ENCODE measurements around the gene TENM4. TPM values are rescaled to one million over a fixed set of nuclear protein-coding genes. Genes with fewer than 3 reads are reported as not detected.

The TENM4 gene
- total and polyA plus RNA-seq, 10 of the 15 experiments (the other 5 are each of a cell fraction or from before 2014, with no cell fraction given) = 0.03 to 0.12 (median 0.06) TPM; not detected in 7

- peaks cover 0 to 2% of the 10 kb centered on the region in 2 experiments; a peak in 2 of 4 replicates for H3K27me3 ChIP-seq (replicated peaks in 1 of 2; ENCODE audit: control insufficient read depth in 2 of 2, insufficient read depth in 2 of 2, low read length in 1 of 2)
- H2AFZ ChIP-seq (ENCODE audit: control insufficient read depth, low read depth, low read length) = no peak overlapping the region
- no peaks in the 10 kb centered on the region for H3K36me3 ChIP-seq (ENCODE audit: control insufficient read depth in 2 of 2, insufficient read depth in 2 of 2, low read length in 1 of 2)
- H3K79me2 ChIP-seq (ENCODE audit: control insufficient read depth, insufficient read depth, low read length) = no peaks in the 10 kb centered on the region
- H3K4me2 ChIP-seq (ENCODE audit: control insufficient read depth, insufficient read depth) = no peak overlapping the region
- H3K4me3 ChIP-seq = no peak overlapping the region
- no peaks in the 10 kb centered on the region for H4K20me1 ChIP-seq (ENCODE audit: control insufficient read depth, insufficient read depth)
- FAIRE-seq (no peak), DNase-seq (ENCODE audit: low read depth, low spot score) (no peak), ATAC-seq (no peak)
- no peak overlapping the region for H3K9ac ChIP-seq (ENCODE audit: control insufficient read depth, insufficient read depth, low read length)
- no peaks in the 10 kb centered on the region for H3K4me1 ChIP-seq (ENCODE audit: control insufficient read depth, insufficient read depth, low read length)
- no peak overlapping the region for H3K27ac ChIP-seq (ENCODE audit: control insufficient read depth, insufficient read depth)
- ChIA-PET POLR2A (no interaction called here), CTCF (interaction anchor here (1.3 kb wide), 1 partner anchor 9 kb away, joined by 3 read pairs; no protein-coding TSS in a partner anchor), SMC1A (ENCODE audit: uncharacterized antibody, unreplicated experiment) (no interaction called here), RAD21 (ENCODE audit: unreplicated experiment) (no interaction called here)
- intact Hi-C loops (cut with micrococcal nuclease; ENCODE audit: unreplicated experiment) = no loop called here
- WGBS (ENCODE audit: insufficient coverage, insufficient replicate concordance, low lambda C conversion rate, missing lambda C conversion rate) = 52% methylated on average over 1 of the region's 1 CpG
- no peaks in the 10 kb centered on the region for H3K9me3 ChIP-seq (replicated peaks; ENCODE audit: control insufficient read depth, insufficient read depth, low read length)
- TF ChIP-seq IRF4 (IDR thresholded peaks at IDR 0.05; ENCODE audit: low read depth, low read length) = no peak
- no peak for TF ChIP-seq SIX5 (IDR thresholded peaks at IDR 0.05; ENCODE audit: low read depth, low read length, severe bottlenecking)
- no peak for TF ChIP-seq MYB (IDR thresholded peaks at IDR 0.05; ENCODE audit: borderline replicate concordance, low read depth, low read length)
- no peak for TF ChIP-seq JUNB (IDR thresholded peaks at IDR 0.05)
- TF ChIP-seq TCF3 (IDR thresholded peaks at IDR 0.05; ENCODE audit: borderline replicate concordance, insufficient read depth, low read depth, low read length) = no peak
- TF ChIP-seq, protein P1, sequence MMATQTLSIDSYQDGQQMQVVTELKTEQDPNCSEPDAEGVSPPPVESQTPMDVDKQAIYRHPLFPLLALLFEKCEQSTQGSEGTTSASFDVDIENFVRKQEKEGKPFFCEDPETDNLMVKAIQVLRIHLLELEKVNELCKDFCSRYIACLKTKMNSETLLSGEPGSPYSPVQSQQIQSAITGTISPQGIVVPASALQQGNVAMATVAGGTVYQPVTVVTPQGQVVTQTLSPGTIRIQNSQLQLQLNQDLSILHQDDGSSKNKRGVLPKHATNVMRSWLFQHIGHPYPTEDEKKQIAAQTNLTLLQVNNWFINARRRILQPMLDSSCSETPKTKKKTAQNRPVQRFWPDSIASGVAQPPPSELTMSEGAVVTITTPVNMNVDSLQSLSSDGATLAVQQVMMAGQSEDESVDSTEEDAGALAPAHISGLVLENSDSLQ (IDR thresholded peaks at IDR 0.05) = no peak
- TF ChIP-seq RBBP5 (conservative IDR thresholded peaks at IDR 0.05) = no peak
- no peak for TF ChIP-seq USF2 (IDR thresholded peaks at IDR 0.05; ENCODE audit: borderline replicate concordance, low read depth, low read length)
- no peak for TF ChIP-seq RCOR1 (conservative IDR thresholded peaks at IDR 0.05; ENCODE audit: low read depth, low read length)
- no peak for TF ChIP-seq TCF12 (IDR thresholded peaks at IDR 0.05; ENCODE audit: low read depth, low read length)
- TF ChIP-seq STAT3 (IDR thresholded peaks at IDR 0.05; ENCODE audit: low read depth, low read length) = no peak
- TF ChIP-seq ATF7 (IDR thresholded peaks at IDR 0.05; ENCODE audit: low read depth) = no peak
- BruUV-seq (replicated peaks) = no TSS peak
- in situ Hi-C loops (cut with MboI) = no loop called here
Measured at GRCh38 chr11:78938036-78938435, 502.8 kb downstream of the TENM4 start.
